PC-9 (cell line): Measurements from ENCODE around the gene ETS1. TPM values are rescaled to one million over a fixed set of nuclear protein-coding genes. Genes with fewer than 3 reads are reported as not detected.

Experiments used
- BruUV-seq: library from RNA; stranded (reverse); fragments of 400-500 nt; replicated peaks from 2 replicates; lab custom pipeline; 2021; lab: Mats Ljungman, UMichigan
- CTCF ChIA-PET: fragments of 300-600 bp; sonication (Branson Sonifier 250); formaldehyde crosslinking; loops from one replicate; lab custom pipeline; 2022; ENCODE audit warnings: antibody characterized with exemption; lab: Charles Lee
- POLR2A ChIA-PET: fragments of 300-600 bp; sonication (Branson Sonifier 250); formaldehyde crosslinking; loops from one replicate; lab custom pipeline; 2022; ENCODE audit warnings: antibody characterized with exemption; ENCODE audit not compliant: unreplicated experiment; lab: Charles Lee
- DNase-seq, 2 experiments: peaks; one replicate each; pipeline versions ENCODE4 v3.0.0 to v3.0.0-alpha.2; 2015 to 2022; ENCODE audit warnings: mixed read lengths in 1 of 2
- H2AFZ ChIP-seq: fragments of 200-600 bp; sonication (generic); 2 replicates; pipeline ENCODE4 v1.8.1; 2017; ENCODE audit warnings: antibody characterized with exemption
- H3F3A ChIP-seq: fragments of 200-600 bp; sonication (generic); 2 replicates; pipeline ENCODE4 v1.8.1; 2017; ENCODE audit warnings: antibody characterized with exemption, mild to moderate bottlenecking, low read depth; ENCODE audit not compliant: insufficient read depth
- H3K27ac ChIP-seq: fragments of 200-600 bp; sonication (generic); 2 replicates; pipeline ENCODE4 v1.6.1; 2016; ENCODE audit warnings: mixed run types
- H3K27me3 ChIP-seq: fragments of 200-600 bp; sonication (generic); 2 replicates; pipeline ENCODE4 v1.6.1; 2016; ENCODE audit warnings: low read depth, mixed run types; ENCODE audit not compliant: insufficient read depth
- H3K36me3 ChIP-seq: fragments of 200-600 bp; sonication (generic); 2 replicates; pipeline ENCODE4 v1.6.1; 2016; ENCODE audit warnings: low read depth, mixed run types
- H3K4me1 ChIP-seq: fragments of 200-600 bp; sonication (generic); replicated peaks from 2 replicates; pipeline ENCODE4 v1.6.1; 2016; ENCODE audit warnings: mixed run types; ENCODE audit not compliant: insufficient read depth
- H3K4me2 ChIP-seq: fragments of 200-600 bp; sonication (generic); 2 replicates; pipeline ENCODE4 v1.6.1; 2017; ENCODE audit warnings: mixed run types
- H3K4me3 ChIP-seq: fragments of 200-600 bp; sonication (generic); 2 replicates; pipeline ENCODE4 v1.6.1; 2016; ENCODE audit warnings: mixed run types
- H3K79me2 ChIP-seq: fragments of 200-600 bp; sonication (generic); 2 replicates; pipeline ENCODE4 v1.6.1; 2017; ENCODE audit warnings: low read depth, mixed run types
- H3K9me2 ChIP-seq: fragments of 200-600 bp; sonication (generic); 2 replicates; pipeline ENCODE4 v1.8.1; 2017; ENCODE audit warnings: mild to moderate bottlenecking; ENCODE audit not compliant: insufficient read depth
- H3K9me3 ChIP-seq: fragments of 200-600 bp; sonication (generic); 2 replicates; pipeline ENCODE4 v1.8.1; 2016; ENCODE audit warnings: low read depth; ENCODE audit not compliant: insufficient read depth
- H4K20me1 ChIP-seq: fragments of 200-600 bp; sonication (generic); 2 replicates; pipeline ENCODE4 v1.8.1; 2017; ENCODE audit not compliant: insufficient read depth
- CTCF ChIP-seq: fragments of 200-600 bp; sonication (generic); conservative IDR thresholded peaks from 2 replicates; pipeline ENCODE4 v1.6.1; 2017; ENCODE audit warnings: mixed run types, antibody characterized with exemption, mild to moderate bottlenecking, moderate library complexity
- EZH2 ChIP-seq: fragments of 200-600 bp; sonication (generic); IDR thresholded peaks from 2 replicates; pipeline ENCODE4 v1.8.0; 2017; ENCODE audit warnings: antibody characterized with exemption, low read depth
- intact Hi-C: fragments of 100-400 bp; cut with micrococcal nuclease; formaldehyde crosslinking; loops from one replicate; pipeline ENCODE4 v1.10.0; 2022; ENCODE audit not compliant: unreplicated experiment
- total RNA-seq: library from RNA; stranded (reverse); gene quantifications from 2 replicates; pipeline ENCODE4 v1.2.3, GENCODE V29; 2021

ETS1 gene
- total RNA-seq, 1 experiment from 2014 or later, result 23.3 TPM

- no peaks in the 10 kb centered on the region for H3K9me2 ChIP-seq
- no peak overlapping the region for H3K27ac ChIP-seq
- H2AFZ ChIP-seq, result no peak overlapping the region
- intact Hi-C loops, result no loop called here
- peaks cover 6% of the 10 kb centered on the region for H3K4me1 ChIP-seq
- H3K4me3 ChIP-seq, result no peak overlapping the region
- ChIA-PET POLR2A (no interaction called here), CTCF (no interaction called here)
- H4K20me1 ChIP-seq, result no peaks in the 10 kb centered on the region
- TF ChIP-seq CTCF (no peak), EZH2 (no peak)
- no peaks in the 10 kb centered on the region for H3K9me3 ChIP-seq
- H3K36me3 ChIP-seq, result peaks cover 14% of the 10 kb centered on the region; the same call in 1 of the 2 replicates
- no peak for DNase-seq
- no peaks in the 10 kb centered on the region for H3K27me3 ChIP-seq
- no TSS peak for BruUV-seq
- no peak overlapping the region for H3K4me2 ChIP-seq
- H3K79me2 ChIP-seq, result no peaks in the 10 kb centered on the region
- no peaks in the 10 kb centered on the region for H3F3A ChIP-seq
Observed at GRCh38 chr11:128478305-128478704, 109.1 kb downstream of the ETS1 start.

GRCh38 chr11:128477811-128478210, 109.5 kb downstream of the ETS1 start:
- no peak overlapping the region for H3K4me2 ChIP-seq
- no peak overlapping the region for H3K4me3 ChIP-seq
- H3K4me1 ChIP-seq, result peaks cover 6% of the 10 kb centered on the region
- no TSS peak for BruUV-seq
- no peak for TF ChIP-seq CTCF
- TF ChIP-seq EZH2, result no peak
- POLR2A ChIA-PET, result no interaction called here
- H3K9me2 ChIP-seq, result no peaks in the 10 kb centered on the region
- no peaks in the 10 kb centered on the region for H3K79me2 ChIP-seq
- intact Hi-C loops, result no loop called here
- no peaks in the 10 kb centered on the region for H3K27me3 ChIP-seq
- no peaks in the 10 kb centered on the region for H3F3A ChIP-seq
- no peaks in the 10 kb centered on the region for H3K9me3 ChIP-seq
- DNase-seq, result no peak
- CTCF ChIA-PET, result no interaction called here
- peaks cover 14% of the 10 kb centered on the region; the same call in 1 of the 2 replicates for H3K36me3 ChIP-seq
- H2AFZ ChIP-seq, result no peak overlapping the region
- no peaks in the 10 kb centered on the region for H4K20me1 ChIP-seq
- H3K27ac ChIP-seq, result no peak overlapping the region

- Histone ChIP-seq H3K27ac (no peak overlapping the region), H4K20me1 (no peaks in the 10 kb centered on the region), H3K79me2 (no peaks in the 10 kb centered on the region), H3K36me3 (peaks cover 14% of the 10 kb centered on the region; the same call in 1 of the 2 replicates), H3K4me2 (no peak overlapping the region), H2AFZ (no peak overlapping the region), H3K27me3 (no peaks in the 10 kb centered on the region), H3K4me3 (no peak overlapping the region), H3K9me2 (no peaks in the 10 kb centered on the region), H3K4me1 (peaks cover 6% of the 10 kb centered on the region), H3K9me3 (no peaks in the 10 kb centered on the region), H3F3A (no peaks in the 10 kb centered on the region)
- ChIA-PET CTCF (no interaction called here), POLR2A (no interaction called here)
- BruUV-seq, result no TSS peak
- intact Hi-C loops, result no loop called here
- DNase-seq, result no peak
- TF ChIP-seq EZH2 (no peak), CTCF (no peak)
Observed at GRCh38 chr11:128477278-128477677, 110.1 kb downstream of the ETS1 start.
